Adrenal gland (tissue), 5 donors: ENCODE data around the gene RABGAP1L.

ENCODE experiments used
- POLR2A ChIP-seq, 2 donors: fragments of 450-650 bp; IDR thresholded peaks; one replicate each; pipeline ENCODE4 v1.6.1; 2017; ENCODE audit warnings: antibody characterized with exemption in 2 of 2, mild to moderate bottlenecking in 2 of 2, moderate library complexity in 1 of 2
- TF ChIP-seq, protein P1 (sequence below), 6 experiments: fragments of 450-650 bp in 4 of 6; fragments of 200-600 bp in 2 of 6; sonication (generic) in 1 of 6; IDR thresholded peaks; 1 replicate in 5 of 6; 2 replicates in 1 of 6; pipeline versions ENCODE4 v1.5.1 to v1.8.0; 2016 to 2021; ENCODE audit warnings: antibody characterized with exemption in 6 of 6, mild to moderate bottlenecking in 2 of 6, moderate library complexity in 1 of 6
- donor health status: DM: no; HTN: no; CAD: no.

GRCh38 chr1:175033953-175034352, 874.6 kb downstream of the RABGAP1L start:
- TF ChIP-seq, protein P1, sequence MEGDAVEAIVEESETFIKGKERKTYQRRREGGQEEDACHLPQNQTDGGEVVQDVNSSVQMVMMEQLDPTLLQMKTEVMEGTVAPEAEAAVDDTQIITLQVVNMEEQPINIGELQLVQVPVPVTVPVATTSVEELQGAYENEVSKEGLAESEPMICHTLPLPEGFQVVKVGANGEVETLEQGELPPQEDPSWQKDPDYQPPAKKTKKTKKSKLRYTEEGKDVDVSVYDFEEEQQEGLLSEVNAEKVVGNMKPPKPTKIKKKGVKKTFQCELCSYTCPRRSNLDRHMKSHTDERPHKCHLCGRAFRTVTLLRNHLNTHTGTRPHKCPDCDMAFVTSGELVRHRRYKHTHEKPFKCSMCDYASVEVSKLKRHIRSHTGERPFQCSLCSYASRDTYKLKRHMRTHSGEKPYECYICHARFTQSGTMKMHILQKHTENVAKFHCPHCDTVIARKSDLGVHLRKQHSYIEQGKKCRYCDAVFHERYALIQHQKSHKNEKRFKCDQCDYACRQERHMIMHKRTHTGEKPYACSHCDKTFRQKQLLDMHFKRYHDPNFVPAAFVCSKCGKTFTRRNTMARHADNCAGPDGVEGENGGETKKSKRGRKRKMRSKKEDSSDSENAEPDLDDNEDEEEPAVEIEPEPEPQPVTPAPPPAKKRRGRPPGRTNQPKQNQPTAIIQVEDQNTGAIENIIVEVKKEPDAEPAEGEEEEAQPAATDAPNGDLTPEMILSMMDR (IDR thresholded peaks at IDR 0.05): no peak
- no peak for TF ChIP-seq POLR2A (IDR thresholded peaks at IDR 0.05)
